ENCODE measurements around the gene RNF39.
"Not testable (repeated sequence)": the region's sequence is repeated elsewhere in the genome, so short reads cannot be mapped to it uniquely, and the experiment has no call there.

RNF39 gene

DNA sequence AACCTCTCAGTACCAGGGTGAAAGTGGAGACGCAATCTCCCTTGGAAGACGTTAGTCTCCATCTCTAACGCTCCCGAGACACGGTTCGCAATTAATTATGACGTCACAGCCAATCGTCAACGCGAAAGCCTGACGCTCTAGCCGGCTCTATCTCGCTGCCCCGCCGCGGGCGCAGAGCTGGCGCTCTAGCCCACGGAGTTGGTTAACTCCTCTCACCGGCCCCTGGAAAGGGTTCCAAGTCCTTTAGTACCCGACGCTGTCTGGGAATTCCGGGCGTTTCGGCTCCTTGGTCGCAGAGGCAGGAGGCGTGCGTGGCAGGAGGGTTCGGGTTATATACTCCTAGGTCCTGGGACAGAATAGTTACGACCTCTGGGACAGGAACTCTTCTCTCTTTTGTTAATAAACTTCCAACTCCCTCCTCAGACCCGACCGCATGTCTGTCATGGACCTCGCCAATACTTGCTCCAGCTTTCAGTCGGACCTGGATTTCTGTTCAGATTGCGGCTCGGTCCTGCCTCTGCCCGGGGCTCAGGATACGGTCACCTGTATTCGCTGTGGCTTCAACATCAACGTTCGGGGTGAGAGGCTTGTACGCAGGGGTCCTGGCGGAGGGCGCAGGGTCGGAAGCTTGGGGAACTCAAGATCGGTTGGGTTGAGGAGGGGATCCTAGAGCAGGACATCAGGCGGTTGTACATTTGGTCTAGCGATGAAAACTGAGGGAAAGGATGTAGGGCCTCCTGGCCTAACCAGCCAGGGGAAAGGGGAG is 14.3 kb downstream of the RNF39 start, which contains the start of gene POLR1H:
Gene POLR1H, plus strand, starts transcription at position 174 of the 766 bp plus-strand sequence. Its CDS starts 260 bp downstream, at position 434.
- peak; percentile 99 for DNase-seq

DNA sequence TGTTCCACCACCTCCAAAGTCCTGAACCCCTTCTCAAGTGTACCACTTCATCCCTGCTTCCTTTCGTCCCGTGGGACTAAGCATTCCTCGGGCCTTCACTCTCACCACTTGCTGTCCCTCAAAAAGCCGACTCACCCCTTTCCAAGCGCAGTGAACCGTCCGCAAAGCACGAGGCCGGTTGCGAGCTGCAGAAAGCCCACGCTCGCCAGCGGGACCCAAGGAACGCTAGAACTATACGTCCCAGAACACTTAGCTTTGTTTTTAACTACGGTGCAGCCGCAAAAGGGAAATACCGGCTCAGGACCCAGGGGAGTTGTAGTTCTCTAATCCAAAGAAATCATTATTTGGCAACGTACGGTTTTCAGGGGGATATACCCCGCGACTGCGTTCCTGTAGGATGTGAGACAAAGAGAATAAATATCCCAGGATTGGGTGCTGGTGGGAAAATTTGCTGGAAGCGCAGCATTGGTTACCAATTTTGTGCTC is 14.9 kb downstream of the RNF39 start:
- DNase-seq, result peak; percentile 86

GRCh38 chr6:30055513-30055912 is 20.1 kb downstream of the RNF39 start:
- DNase-seq, result no peak

DNA sequence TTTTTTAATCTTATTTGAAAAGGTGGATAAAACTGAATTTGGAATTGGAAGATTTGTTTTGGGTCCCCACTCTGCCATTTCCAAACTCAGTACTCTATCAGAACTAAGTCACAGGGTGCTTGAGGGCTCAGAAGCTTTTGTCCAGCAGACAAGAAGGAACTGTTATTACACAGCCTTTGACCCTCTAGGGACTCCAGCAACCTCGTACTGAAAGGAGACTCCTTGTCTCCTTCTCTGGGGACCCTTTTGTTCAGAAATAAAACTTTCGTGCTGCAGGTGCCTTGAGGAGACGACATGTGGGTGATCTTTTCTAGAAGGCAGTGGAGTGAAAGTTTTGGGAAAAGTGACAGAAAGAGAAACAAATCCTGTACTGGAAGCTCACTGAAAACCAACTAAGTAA is 21.9 kb downstream of the RNF39 start:
- DNase-seq, result no peak

- DNase-seq, result no peak
These were observed 28.3 kb downstream of the RNF39 start for GRCh38 chr6:30047220-30047619.

DNA sequence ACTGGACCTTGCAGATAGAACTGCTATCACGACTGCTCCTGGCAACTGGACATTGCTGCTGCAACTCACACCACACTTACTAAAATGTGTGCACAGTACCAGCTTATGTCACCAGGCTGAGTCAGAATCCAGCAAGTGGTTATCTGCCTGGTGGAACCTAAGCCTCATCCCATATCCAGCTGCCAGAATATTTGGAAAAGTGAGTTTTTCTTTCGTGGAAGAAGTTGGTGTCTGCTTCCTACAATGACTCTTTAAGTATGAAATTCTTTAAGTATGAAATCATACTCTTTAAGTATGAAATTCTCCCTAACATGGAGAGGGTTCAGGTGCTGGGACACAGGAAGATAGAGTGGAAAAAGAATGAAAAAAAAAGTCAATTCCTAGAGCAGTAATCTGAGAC is 30.9 kb downstream of the RNF39 start:
- no peak for DNase-seq

DNA sequence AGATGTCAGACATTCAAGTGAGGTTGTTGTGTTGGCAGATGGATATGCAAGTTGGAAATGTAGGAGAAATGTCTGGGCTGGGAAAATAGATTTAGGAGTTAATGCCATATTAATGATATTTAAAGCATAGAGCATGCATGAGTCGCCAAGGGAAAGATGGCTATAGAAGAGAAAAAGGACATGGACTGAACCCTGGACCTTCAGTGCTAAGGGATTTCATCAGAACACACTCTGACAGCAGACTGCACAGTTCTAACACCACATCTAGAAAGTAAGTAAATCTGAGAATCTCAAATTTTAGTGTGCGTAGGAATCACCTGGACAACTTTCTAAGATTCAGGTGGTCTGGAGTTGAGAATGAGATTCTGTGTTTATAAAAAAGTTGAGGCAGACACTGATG is 31.8 kb downstream of the RNF39 start:
- no peak for DNase-seq

- no peak for DNase-seq
These were observed 32.7 kb downstream of the RNF39 start for GRCh38 chr6:30042914-30043313.

- DNase-seq, result no peak
These were observed 33.1 kb downstream of the RNF39 start for GRCh38 chr6:30042476-30042875.

DNA sequence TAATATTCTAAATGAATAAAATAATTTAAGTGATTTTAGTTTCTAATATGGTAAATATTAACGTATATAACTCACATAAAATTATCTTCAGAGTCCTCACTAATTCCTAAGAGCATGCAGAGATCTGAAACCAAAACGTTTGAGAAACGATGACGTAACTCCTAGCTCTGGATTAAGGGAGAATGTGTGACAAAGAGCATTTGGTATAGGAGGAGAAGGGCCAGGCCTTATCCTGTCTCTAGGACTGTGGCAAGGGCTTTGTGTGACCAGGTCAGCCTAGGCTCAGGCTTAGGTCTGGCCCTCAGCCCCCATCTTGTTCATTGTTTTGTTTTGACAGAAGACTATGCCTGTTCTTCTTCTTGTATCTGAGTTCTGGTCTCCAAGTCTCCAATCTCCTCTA is 33.7 kb downstream of the RNF39 start:
- DNase-seq, result no peak

- DNase-seq, result no peak
These were observed 34.3 kb downstream of the RNF39 start for GRCh38 chr6:30041221-30041620.

- DNase-seq, result peak; percentile 5
These were observed 38.3 kb downstream of the RNF39 start for GRCh38 chr6:30037182-30037788.

DNA sequence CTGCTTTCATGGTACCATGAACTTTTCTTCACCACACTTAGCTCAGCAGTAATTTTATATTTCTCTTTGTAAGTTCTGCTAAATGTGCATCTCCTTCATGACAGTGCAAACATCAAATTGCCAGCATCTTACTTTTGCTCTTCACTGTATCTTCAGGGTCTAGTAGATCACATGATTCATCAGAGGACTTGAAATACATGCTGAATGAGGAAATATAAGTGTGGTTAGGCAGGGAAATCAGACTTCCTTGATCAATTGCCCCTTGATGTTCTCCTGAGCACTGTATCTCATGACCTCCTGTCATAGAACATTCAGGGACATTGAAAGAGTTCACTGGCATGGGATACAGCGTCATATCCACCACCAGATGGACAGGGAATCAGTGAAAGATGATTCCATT is 39.8 kb downstream of the RNF39 start:
- no peak for DNase-seq

GRCh38 chr6:30033440-30033839 is 42.1 kb downstream of the RNF39 start:
- not testable (repeated sequence) for DNase-seq

- no peak for DNase-seq
These were observed 44.2 kb downstream of the RNF39 start for GRCh38 chr6:30031381-30031780.

GRCh38 chr6:30029588-30029987 is 46.0 kb downstream of the RNF39 start:
- DNase-seq, result no peak

DNA sequence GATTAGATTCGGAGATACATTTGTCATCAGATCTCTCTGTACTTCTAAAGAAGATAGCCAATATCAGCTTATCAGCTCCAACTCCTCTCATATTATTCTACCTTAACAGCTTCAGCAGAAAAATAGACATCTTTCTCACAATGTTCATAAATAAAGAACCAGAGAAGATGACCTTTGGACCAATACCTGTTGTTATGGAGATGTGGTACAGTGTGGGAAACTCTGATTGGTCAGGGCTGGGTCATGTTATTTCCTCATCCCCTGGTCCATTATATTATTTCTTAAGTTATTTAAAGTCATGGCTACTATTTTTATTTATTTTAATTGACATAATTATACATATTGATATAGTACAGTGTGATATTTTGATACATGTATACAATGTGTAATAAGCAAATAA is 50.4 kb downstream of the RNF39 start:
- DNase-seq, result no peak

GRCh38 chr6:30022712-30023111 is 52.9 kb downstream of the RNF39 start:
- DNase-seq, result not testable (repeated sequence)

DNA sequence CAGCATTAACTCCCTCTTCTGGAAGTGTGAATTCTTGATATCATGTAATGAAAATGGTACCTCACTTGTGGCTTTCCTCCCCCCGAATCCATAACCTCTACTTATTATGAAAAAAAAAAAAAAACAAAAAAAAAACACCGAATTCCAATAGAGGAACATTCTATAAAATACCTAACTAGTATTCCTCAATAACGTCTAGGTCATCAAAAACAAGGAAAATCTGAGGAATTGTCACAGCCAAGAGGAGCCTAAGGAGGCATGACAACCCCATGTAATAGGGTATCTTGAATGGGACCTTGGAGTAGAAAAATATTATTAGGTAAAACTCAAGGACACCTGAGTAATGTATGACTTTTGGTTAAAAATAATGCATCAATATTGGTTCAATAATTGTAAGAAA is 53.4 kb downstream of the RNF39 start:
- no peak for DNase-seq

DNA sequence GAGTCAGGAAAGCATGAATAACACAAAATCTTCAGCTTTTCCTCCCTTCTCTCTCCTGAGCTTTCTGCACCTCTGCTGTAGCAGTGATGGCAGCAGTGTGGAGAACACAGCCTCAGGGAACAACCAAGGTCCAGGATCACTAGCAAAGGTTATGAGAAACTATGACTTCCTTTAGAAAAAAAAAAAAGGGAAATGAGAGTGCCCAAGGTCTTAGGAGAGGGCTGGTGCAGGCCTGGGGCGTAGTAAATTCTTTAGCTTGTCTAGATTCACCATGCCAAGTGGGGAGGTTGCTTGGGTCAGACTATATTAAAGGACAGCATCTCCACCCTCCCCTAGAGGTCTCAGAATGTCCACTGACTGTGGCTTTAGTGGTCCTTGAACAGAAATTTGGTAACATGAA is 54.9 kb downstream of the RNF39 start:
- DNase-seq, result no peak

Data from eye (tissue), 1 donor.